Stimulated activated CD4-positive, alpha-beta T cell treated with anti-CD3 and anti-CD28 coated beads, TNF-alpha, amount 100 ng/mL, for 1 hour (primary cell): ENCODE measurements around the gene AGT.
"Not testable (repeated sequence)": the region's sequence is repeated elsewhere in the genome, so short reads cannot be mapped to it uniquely, and the experiment has no call there.

Source experiments
- DNase-seq, 3 donors: peaks; one replicate each; pipeline ENCODE4 v3.0.0-alpha.2; 2020; ENCODE audit warnings: low read depth in 3 of 3, low spot score in 1 of 3

The AGT gene

DNA sequence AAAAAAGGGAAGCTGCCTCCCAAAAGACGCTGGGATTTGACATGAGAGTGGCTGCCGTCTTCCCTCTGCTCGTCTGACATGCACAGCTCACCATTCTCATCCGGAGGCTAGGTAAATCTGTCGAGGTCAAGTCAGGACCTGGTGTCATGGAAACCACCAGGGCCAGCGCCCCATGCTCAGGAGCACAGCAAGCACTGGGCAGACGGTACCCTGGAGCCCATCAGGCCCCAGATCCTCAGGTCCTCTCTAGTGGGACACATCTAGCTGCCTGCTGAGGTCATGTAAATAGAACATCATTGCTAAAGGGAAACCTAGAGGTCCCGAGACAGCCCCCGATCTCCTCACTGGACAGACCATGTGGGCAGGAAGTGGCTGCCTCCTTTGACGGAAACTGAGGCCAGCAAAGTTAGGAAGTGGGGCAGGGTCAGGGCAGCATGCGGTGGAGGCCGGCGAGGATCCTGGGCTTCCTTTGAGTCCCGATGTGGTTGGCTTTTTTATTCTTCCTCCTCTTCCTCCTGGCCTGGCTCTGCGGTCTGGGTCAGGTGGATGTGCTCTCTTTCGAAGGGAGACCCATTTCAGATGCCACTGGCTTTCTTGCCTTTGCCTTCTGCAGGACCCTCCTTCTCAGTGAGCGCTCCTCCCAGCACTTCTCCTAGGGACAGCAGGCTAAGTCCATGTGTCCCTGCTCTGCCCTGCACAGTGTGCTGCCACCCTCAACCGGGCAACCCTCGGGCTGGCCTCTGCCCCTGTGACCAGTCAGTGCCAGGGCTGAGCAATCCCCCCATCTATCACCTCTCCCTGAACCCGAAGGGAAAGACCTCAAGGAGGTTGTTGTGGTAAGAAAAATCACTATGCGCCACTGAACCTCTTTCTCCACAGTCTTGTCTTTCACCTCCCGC is 5.9 kb downstream of the AGT start:
- no peak for DNase-seq

DNA sequence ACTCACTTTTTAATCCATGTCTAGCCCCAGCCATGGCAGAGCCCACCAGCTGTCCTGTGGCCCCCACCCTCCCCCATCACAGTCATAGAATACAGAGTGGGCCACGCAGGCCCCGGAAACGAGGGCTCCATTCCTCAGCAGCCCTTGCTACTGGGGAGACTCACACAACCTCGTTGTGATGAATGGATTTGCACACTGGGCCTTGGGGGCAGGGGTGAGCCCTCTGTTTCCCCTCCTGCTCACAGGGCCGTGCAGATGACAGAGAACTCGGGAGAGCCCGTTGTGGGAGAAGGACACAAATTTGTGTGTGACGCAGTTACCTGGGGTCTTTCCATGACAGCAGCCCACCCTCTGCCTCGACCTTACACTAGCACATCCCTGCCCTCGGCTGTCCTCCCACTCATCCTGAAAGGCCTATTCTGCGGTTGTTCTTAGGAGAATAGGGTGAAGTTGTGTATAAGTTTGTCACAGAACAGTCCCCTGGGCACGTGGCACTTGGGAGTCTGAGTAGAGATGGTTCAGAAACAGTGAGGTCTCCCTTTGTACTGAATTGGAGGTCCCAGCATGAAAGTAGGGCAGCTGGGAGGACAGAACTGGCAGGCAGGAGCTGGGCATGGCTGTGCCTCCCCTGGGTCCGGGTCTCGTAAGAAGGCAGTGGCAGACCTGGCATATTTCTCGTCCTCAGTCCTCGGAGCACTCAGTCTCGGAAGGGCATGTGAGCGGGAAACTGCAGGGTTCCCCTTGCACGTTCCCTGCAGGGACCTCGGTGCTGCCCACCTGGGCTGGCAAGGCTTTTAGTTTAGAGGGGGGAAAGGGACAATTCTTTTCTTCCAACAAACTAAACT is 6.8 kb downstream of the AGT start:
- no peak for DNase-seq

DNA sequence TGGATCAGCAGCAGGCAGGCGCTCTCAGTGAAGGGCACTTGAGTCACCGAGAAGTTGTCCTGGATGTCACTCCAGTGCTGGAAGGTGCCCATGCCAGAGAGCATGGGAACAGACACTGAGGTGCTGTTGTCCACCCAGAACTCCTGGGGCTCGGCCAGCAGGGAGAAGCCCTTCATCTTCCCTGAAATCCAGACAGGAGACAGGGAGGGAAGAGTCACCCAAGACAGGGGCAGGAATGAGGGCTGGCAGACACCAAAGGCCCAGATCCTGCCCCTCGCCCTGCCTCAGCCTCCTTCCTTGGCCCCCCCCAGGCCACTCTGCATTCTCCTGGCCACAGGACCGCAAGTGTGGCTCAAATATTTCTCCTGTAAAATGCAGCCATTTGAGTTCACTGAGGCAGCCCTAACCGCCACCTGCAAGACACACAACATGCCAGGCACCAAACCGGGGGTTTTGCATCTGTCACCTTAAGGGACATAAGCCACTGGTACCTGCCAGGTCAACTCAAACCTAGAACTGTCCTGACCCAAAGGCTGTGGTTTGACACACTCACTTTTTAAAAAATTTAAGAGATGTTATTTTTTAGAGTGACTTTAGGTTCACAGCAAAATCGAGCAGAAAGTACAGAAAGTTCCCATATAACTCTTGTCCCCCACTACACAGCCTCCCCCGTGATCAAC is 7.8 kb downstream of the AGT start:
- DNase-seq = no peak

DNA sequence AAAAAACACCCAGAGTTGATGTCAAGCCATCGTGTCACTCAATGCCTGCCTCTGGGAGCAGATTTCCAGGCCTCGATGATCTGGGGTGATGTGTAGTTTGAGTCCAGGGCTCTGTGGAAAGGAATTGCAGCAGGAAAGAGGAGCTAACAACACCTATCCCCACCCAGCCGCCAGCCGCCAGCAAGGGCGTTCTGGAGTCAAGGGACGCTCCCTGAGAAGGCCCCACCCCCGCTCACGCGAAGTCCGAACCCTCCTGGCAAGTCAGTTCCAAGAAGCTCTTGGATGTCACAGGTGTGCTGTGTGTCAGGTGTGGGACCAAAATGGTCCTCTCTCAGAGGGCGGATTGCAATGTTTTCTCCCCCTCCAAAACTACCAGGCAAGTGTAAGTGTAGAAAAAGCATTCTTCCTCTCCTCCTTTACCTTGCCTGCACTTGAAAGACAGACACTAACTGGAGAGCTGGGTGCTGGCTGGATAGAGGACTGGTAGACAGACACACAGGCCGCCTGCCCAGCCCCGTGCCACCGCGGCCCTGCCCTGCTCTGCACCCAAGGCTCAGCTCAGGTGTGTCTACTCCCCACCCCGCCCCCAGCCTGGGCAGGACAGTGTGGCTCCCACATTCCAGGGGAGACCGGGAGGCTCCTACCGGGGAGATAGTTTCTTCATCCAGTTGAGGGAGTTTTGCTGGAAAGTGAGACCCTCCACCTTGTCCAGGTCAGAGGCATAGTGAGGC is 8.5 kb downstream of the AGT start:
- DNase-seq = no peak

DNA sequence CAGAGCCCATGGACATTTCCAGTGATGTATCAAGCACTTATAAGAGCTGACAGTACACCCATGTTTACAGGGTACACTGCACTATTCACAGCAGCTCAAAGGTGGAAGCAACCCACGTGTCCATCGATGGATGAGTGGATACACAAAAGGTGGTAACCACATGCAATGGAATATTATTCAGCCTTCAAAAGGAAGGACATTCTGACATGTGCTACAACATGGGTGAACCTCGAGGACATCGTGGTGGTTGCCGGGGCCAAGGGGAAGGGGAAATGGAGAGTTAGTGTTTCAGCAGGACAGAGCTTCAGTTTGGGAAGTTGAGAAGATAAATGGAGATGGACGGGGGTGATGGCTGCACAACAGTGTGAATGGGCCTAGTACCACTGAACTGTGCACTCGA is 9.1 kb downstream of the AGT start:
- DNase-seq = no peak

DNA sequence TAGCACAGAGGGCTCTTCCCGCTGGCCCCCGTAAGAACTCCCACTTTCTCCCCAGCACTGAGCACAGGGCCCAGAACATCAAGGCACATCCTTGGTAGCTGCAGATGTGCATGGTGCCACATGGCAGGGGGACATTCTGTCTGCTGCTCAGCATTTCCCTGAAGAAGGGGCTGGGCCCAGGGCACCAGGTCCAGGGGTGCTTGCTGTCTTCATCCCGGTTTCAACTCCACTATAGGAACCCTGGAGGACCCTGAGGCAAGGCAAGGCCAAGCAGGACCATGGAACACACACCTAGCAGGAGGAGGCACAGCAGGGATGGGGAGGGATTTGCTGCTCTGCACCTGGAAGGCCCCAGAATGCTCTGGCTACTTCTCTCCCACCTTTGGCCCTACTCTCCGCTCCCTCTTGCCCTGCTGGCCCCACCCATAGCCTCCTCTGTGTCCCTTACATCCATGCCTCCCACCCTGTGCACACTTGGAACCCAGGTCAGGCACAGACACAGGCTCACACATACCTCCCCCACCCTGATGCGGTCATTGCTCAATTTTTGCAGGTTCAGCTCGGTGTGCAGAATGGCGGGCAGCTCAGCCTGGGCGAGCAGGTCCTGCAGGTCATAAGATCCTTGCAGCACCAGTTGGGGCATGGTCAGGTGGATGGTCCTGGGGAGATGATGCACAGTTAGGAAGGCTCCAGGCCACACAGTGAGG is 10.1 kb downstream of the AGT start:
- no peak for DNase-seq

DNA sequence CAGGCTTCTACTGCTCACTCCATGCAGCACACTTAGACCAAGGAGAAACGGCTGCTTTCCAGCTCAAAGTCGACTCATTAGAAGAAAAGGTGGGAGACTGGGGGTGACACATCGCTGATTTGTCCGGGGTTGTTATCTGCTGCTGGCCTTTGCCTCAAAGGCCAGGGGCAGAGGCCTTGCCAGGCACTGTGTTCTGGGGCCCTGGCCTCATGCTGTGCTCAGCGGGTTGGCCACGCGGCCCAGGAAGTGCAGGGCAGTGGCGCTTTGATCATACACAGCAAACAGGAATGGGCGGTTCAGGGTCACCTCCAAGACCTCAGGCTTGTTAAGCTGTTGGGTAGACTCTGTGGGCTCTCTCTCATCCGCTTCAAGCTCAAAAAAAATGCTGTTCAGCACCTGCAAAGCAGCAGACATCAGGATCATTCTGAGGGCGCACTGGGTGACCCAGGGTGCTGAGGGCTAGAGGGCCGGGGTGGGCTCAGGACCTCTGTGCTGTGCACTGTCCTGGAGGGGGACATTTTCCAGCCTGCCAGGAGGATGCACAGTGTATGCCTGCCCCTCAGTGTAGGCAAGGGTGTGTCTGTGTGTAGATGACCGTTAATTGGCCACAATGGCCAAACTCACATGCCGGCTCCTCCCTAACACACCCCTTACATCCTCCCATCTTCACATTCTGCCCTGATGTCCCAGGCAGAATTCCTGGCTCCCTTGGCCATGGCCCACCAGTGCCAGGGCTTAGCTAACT is 10.8 kb downstream of the AGT start:
- DNase-seq = no peak

DNA sequence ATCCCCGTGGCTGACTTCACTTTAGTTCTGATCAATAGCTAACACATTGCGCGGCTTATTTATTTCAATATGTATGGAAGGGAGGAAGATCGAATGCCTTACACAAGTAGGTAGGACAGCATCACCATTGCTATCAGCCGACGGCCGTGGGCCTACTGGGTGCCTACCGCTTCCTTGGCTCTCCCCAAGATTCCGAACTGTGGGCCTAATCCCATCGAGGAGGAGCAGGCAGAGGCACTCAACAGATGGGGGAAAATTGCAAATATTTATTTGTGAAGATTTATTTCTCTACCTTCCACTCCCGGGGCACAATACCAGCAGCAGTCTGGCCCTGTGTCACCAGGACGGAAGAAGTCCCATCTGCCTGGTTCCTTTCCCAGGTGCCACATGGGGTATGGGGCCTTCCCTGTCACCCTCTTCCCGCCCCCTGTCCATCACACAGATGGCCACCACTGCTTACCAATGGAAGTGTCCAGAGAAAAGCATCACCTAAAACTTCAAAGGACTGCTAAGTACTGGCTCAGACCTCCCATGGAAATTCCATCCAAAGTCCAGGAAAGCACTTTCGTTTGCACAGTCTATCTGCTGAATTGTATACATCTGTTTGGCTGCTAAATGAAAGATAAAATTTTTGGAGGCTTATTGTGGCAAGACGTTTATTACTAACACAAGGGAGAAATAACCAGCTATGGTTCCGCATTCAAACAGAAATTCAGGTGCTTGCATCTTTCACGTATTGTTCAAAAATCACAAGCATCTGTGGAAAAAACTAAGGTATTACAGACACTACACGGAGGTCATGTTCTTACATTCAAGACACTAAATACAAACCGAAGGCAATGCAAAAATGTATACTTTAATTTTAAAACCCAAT is 11.8 kb downstream of the AGT start:
- DNase-seq = no peak

DNA sequence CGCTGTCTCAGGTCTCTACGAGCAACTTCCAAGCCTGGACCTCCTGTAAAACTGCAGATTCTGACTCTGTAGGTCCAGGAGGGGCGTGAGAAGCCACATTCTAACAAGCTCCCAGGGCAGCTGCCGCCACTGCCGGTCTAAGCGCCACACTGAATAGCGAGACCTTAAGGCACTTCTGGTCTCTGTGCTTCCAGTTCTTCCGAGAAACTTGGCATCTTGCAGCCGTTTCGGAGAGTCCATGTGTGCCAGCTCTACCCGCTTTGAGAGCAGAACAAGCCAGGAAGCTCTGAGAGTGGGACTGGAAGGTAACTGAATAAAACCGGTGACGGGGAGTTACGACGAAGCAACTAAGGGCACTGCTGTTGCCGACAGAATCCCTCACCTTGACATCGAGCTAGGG is 12.5 kb downstream of the AGT start:
- DNase-seq = no peak

DNA sequence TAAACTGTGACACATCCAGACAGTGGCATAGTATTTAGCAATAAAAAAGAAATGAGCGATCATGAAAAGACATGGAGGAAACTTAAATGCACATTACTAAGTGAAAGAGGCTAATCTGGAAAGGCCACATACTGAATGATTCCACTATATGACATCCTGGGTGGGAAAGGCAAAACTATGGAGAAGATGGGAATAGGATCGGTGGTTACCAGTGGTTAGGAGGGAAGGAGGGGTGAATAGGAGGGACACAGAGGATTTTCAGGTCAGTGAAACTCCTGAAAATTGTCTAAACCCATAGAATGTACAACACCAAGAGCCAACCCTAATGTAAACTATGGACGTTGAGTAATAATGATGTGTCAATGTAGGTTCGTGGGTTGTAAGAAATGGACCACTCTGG is 13.8 kb downstream of the AGT start:
- no peak for DNase-seq

DNA sequence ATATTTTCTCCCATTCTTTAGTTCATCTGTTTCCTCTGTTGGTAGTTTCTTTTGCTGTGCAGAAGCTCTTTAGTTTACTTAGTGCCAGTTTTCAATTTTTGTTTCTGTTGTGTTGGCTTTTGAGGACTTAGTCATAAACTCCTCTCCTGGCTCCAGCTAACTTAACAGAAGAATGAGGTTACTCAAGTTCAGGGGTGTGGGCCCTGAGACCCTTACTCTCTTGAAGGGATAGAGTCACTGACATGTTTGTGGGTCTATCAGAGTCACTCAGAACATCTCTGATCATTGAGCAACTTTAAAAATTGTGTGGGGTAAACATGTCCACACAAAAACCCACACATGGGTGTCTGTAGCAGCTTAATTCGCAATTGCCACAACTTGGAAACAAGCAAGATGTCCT is 14.2 kb downstream of the AGT start:
- no peak for DNase-seq

DNA sequence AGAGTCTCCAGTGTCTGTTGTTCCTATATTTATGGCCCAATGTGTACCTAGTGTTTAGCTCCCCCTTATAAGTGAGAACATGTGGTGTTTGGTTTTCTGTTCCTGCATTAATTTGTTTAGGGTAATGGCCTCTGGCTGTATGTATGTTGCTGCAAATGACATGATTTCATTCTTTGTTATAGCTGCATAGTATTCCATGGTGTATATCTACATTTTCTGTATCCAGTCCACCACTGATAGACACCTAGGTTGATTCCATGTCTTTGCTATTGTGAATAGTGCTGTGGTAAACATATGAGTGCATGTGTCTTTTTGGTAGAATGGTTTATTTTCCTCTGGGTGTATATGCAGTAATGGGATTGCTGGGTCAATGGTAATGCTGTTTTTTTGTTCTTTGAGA is 15.0 kb downstream of the AGT start:
- DNase-seq = not testable (repeated sequence)

DNA sequence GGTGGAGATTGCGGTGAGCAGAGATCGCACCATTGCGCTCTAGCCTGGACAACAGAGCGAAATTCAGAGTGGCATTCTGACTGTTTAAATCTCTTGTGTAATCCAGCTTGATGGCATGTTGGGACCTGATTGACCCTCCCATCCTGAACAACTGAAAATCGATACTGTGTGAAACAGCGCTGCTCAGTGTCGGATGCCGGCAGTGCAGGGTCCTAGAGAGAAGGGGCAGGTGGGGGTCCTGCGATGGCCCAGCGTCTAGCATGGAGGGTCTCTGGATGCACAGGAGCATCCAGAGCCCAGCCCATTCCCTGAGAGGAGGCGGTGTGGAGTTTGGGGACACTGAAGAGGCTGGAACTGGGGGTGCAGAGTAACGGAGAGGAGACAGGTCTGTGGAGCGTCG is 15.8 kb downstream of the AGT start:
- no peak for DNase-seq

DNA sequence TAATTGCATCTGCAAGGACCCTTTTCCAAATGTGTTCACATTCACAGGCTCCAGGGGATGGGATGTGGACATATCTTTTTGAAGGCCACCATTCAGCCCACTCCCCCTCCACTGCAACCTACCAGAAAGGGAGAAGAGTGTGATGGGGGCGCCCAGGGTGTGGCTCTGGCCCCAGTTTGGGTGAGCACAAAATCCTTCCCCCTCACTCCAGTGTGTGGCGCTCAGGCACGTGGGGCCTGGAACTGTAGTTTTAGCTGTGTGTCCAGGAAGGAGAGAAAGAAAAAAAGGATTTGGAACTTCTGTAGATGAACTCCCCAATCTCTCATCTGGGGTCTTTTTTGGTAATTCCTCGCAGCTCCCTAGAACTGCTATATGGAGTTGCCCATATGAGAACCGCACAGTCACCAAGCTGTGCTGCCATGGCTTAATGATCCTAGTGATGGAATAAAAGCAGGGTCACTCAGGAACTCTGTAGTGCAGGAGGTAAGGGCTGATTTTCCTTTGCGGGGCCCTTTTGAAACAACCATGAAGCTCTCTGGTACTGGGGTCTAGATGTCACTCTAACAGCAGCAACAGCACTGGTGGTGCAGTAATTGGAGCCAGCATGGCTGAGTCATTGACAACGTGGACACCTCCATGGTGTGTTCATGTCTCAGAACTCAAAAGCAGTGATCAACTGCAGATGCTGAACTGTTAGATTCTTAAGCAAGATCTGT is 17.0 kb downstream of the AGT start:
- DNase-seq = no peak

DNA sequence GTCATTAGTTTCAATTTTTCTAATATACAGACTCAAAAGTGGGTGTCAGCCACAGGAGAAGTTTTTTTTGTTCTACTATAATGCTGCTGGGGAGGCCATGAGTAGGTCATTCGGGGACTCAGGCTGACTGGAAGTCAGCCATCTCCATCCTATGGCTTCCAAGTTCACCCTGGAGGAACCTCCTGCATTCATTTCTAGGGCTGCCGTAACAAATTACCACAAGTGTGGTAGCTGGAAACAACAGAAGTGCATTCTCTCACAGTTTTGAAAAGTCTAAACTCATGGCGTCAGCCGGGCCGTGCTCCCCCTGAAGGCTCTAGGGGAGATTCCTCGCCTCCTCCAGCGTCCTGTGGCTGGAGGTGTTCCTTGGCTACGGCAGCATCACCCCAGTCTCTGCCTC is 17.7 kb downstream of the AGT start:
- DNase-seq = no peak

DNA sequence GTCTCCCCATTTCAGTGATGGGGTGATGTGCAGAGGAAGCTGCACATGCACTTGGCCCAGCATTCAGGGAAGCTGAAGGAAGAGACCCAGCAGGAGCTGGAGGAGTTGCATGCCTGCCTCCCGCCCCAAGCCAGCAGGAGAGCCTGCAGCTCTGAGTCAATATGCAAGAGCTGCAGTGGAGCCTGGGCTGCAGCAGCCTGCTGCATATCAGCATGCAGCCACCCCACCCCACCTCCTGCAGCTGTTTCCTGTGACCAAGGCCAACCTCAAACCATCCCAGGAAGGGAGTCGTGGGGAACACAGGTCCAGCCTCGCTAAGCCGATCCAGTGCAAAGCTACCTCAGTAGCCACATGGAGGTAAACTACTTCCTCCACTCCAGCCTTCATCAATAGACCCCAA is 18.9 kb downstream of the AGT start:
- no peak for DNase-seq

DNA sequence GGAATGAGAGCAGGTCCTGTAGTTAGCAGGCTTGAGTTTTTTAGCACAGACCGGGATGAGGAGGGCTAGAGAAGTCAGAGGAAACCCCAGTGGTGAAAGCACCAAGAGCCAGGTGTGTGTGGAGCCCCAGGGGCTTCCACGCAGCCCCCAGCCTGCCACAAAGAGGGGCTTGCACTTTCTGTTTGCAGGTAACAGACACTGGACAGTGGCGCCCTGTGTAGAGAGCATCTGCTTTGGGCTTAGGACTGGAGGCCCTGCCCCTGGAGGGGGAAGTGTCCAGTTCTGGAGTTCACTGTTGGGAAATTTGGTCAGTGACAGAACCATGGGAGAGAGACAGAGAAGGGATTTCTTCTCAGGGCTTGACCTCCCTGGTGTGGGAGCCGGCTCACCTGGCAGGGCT is 19.5 kb downstream of the AGT start:
- no peak for DNase-seq

DNA sequence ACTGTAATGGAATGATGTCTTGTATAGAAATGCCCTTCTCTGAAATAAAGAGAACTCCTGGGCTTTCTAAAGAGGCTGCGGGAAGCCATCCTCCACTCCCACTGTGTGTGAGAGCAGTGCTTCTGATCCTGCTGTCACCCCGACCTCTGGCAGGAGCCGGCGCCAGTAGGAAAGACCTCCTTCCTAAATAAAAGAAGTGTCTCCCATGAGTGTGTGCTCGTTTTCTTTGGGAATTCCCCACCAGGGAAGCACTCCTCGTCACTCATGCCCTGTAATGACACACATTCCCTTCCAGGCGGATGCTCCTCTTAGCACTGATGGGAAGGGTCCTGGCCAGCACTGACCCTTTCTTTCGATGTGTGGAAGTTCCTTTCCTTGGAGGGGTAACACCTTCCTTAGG is 20.1 kb downstream of the AGT start:
- DNase-seq = no peak
